Activated naive CD8-positive, alpha-beta T cell treated with anti-CD3 and anti-CD28 coated beads, Interleukin-2, amount 50 U/mL, for 24 hours (primary cell): ENCODE measurements around the gene EHMT1.

Source experiments
- ATAC-seq: fragments of 150-1000 bp; cut with Tn5 transposase; one replicate; pipeline ENCODE4 v1.10.0; 2021
- DNase-seq: peaks from one replicate; pipeline ENCODE4 v3.0.0; 2021
- H3K27ac Mint-ChIP-seq: one replicate; pipeline ENCODE4 v1.8.0; 2021; ENCODE audit warnings: mild to moderate bottlenecking, mixed read lengths
- H3K27me3 Mint-ChIP-seq: one replicate; pipeline ENCODE4 v1.8.0; 2021; ENCODE audit warnings: mixed read lengths
- H3K36me3 Mint-ChIP-seq: one replicate; pipeline ENCODE4 v1.8.0; 2021; ENCODE audit warnings: low read depth, mixed read lengths
- H3K4me1 Mint-ChIP-seq: one replicate; pipeline ENCODE4 v1.8.0; 2021; ENCODE audit warnings: mixed read lengths
- H3K4me3 Mint-ChIP-seq: one replicate; pipeline ENCODE4 v1.8.0; 2021; ENCODE audit warnings: mild to moderate bottlenecking, moderate library complexity, mixed read lengths
- H3K9me3 Mint-ChIP-seq: one replicate; pipeline ENCODE4 v1.8.0; 2021; ENCODE audit warnings: mixed read lengths

Gene EHMT1

GRCh38 chr9:137815256-137816255, 196.8 kb downstream of the EHMT1 start:
- H3K4me1 Mint-ChIP-seq: peaks cover 3% of the 10 kb centered on the region
- DNase-seq (no peak), ATAC-seq (no peak)
- no peak overlapping the region for H3K27ac Mint-ChIP-seq
- no peaks in the 10 kb centered on the region for H3K27me3 Mint-ChIP-seq
- H3K4me3 Mint-ChIP-seq: no peak overlapping the region
- H3K9me3 Mint-ChIP-seq: no peaks in the 10 kb centered on the region
- peaks cover 34% of the 10 kb centered on the region for H3K36me3 Mint-ChIP-seq

- Mint-ChIP-seq H3K27me3 (no peaks in the 10 kb centered on the region), H3K4me3 (no peak overlapping the region), H3K4me1 (peaks cover 4% of the 10 kb centered on the region), H3K9me3 (no peaks in the 10 kb centered on the region), H3K36me3 (peaks cover 37% of the 10 kb centered on the region), H3K27ac (no peak overlapping the region)
- no peak for ATAC-seq
- DNase-seq: no peak
Observed at GRCh38 chr9:137816531-137817235, 197.9 kb downstream of the EHMT1 start.

- Mint-ChIP-seq H3K9me3 (no peaks in the 10 kb centered on the region), H3K36me3 (peaks cover 44% of the 10 kb centered on the region), H3K27ac (no peak overlapping the region), H3K27me3 (no peaks in the 10 kb centered on the region), H3K4me1 (peaks cover 4% of the 10 kb centered on the region), H3K4me3 (no peak overlapping the region)
- DNase-seq: no peak
- no peak for ATAC-seq
Observed at GRCh38 chr9:137817236-137818200, 198.7 kb downstream of the EHMT1 start.

GRCh38 chr9:137818286-137818685, 199.5 kb downstream of the EHMT1 start:
- ATAC-seq (no peak), DNase-seq (no peak)
- no peak overlapping the region for H3K27ac Mint-ChIP-seq
- no peaks in the 10 kb centered on the region for H3K9me3 Mint-ChIP-seq
- peaks cover 44% of the 10 kb centered on the region for H3K36me3 Mint-ChIP-seq
- H3K4me3 Mint-ChIP-seq: no peak overlapping the region
- peaks cover 4% of the 10 kb centered on the region for H3K4me1 Mint-ChIP-seq
- no peaks in the 10 kb centered on the region for H3K27me3 Mint-ChIP-seq

- Mint-ChIP-seq H3K9me3 (no peaks in the 10 kb centered on the region), H3K4me3 (no peak overlapping the region), H3K4me1 (peaks cover 4% of the 10 kb centered on the region), H3K36me3 (peaks cover 51% of the 10 kb centered on the region), H3K27ac (peak overlapping the region; percentile 39), H3K27me3 (no peaks in the 10 kb centered on the region)
- ATAC-seq (peak; percentile 60), DNase-seq (no peak)
Observed at GRCh38 chr9:137820161-137820855, 201.5 kb downstream of the EHMT1 start.

- Mint-ChIP-seq H3K36me3 (peaks cover 50% of the 10 kb centered on the region), H3K27me3 (no peaks in the 10 kb centered on the region), H3K4me1 (peaks cover 4% of the 10 kb centered on the region)
Observed at GRCh38 chr9:137823986-137824771, 205.4 kb downstream of the EHMT1 start.

GRCh38 chr9:137825324-137825989, 206.7 kb downstream of the EHMT1 start:
- DNase-seq (no peak), ATAC-seq (no peak)
- Mint-ChIP-seq H3K9me3 (no peaks in the 10 kb centered on the region), H3K27me3 (no peaks in the 10 kb centered on the region), H3K36me3 (peaks cover 51% of the 10 kb centered on the region), H3K27ac (no peak overlapping the region), H3K4me3 (no peak overlapping the region), H3K4me1 (peaks cover 2% of the 10 kb centered on the region)

More at GRCh38 chr9:137823986-137824771, 205.4 kb downstream of the EHMT1 start:
- no peak for DNase-seq
- ATAC-seq: no peak
- H3K27ac Mint-ChIP-seq: no peak overlapping the region
- H3K9me3 Mint-ChIP-seq: no peaks in the 10 kb centered on the region
- H3K4me3 Mint-ChIP-seq: no peak overlapping the region

- no peak overlapping the region for H3K27ac Mint-ChIP-seq
- no peaks in the 10 kb centered on the region for H3K9me3 Mint-ChIP-seq
- H3K4me1 Mint-ChIP-seq: no peaks in the 10 kb centered on the region
- peaks cover 43% of the 10 kb centered on the region for H3K36me3 Mint-ChIP-seq
- DNase-seq (no peak), ATAC-seq (no peak)
- H3K4me3 Mint-ChIP-seq: no peak overlapping the region
- H3K27me3 Mint-ChIP-seq: no peaks in the 10 kb centered on the region
Observed at GRCh38 chr9:137827908-137828526, 209.2 kb downstream of the EHMT1 start.

GRCh38 chr9:137828527-137829259, 209.9 kb downstream of the EHMT1 start:
- Mint-ChIP-seq H3K9me3 (no peaks in the 10 kb centered on the region), H3K4me3 (no peak overlapping the region), H3K4me1 (no peaks in the 10 kb centered on the region), H3K36me3 (peaks cover 43% of the 10 kb centered on the region), H3K27ac (no peak overlapping the region), H3K27me3 (no peaks in the 10 kb centered on the region)
- ATAC-seq (no peak), DNase-seq (peak; percentile 12)

GRCh38 chr9:137829260-137829996, 210.6 kb downstream of the EHMT1 start:
- DNase-seq: no peak
- ATAC-seq: no peak
- H3K4me1 Mint-ChIP-seq: no peaks in the 10 kb centered on the region
- no peak overlapping the region for H3K4me3 Mint-ChIP-seq
- H3K36me3 Mint-ChIP-seq: peaks cover 36% of the 10 kb centered on the region
- H3K27ac Mint-ChIP-seq: no peak overlapping the region
- no peaks in the 10 kb centered on the region for H3K9me3 Mint-ChIP-seq
- H3K27me3 Mint-ChIP-seq: no peaks in the 10 kb centered on the region

- no peak overlapping the region for H3K27ac Mint-ChIP-seq
- peaks cover 14% of the 10 kb centered on the region for H3K36me3 Mint-ChIP-seq
- no peak for DNase-seq
- H3K27me3 Mint-ChIP-seq: no peaks in the 10 kb centered on the region
- ATAC-seq: no peak
- no peaks in the 10 kb centered on the region for H3K4me1 Mint-ChIP-seq
- no peak overlapping the region for H3K4me3 Mint-ChIP-seq
- no peaks in the 10 kb centered on the region for H3K9me3 Mint-ChIP-seq
Observed at GRCh38 chr9:137832191-137832700, 213.4 kb downstream of the EHMT1 start.
